H1 (cell line): ENCODE measurements around the gene COL25A1. TPM values are rescaled to one million over a fixed set of nuclear protein-coding genes. Genes with fewer than 3 reads are reported as not detected.

ENCODE experiments used
- CTCF ChIA-PET: fragments of 300-600 bp; sonication (Branson Sonifier 250); formaldehyde crosslinking; loops from one replicate; lab custom pipeline; 2021; ENCODE audit not compliant: partially characterized antibody; lab: Charles Lee
- POLR2A ChIA-PET: fragments of 300-600 bp; sonication (Branson Sonifier 250); formaldehyde crosslinking; loops from one replicate; lab custom pipeline; 2021; ENCODE audit warnings: inconsistent platforms; ENCODE audit not compliant: partially characterized antibody; lab: Charles Lee
- DNase-seq, 2 experiments: peaks; one replicate each; pipeline versions ENCODE4 v3.0.0 to v3.0.0-alpha.2; 2010 to 2022; ENCODE audit warnings: low spot score in 2 of 2, low read depth in 1 of 2, mixed read lengths in 1 of 2
- FAIRE-seq: peaks from 2 replicates; lab custom pipeline; 2011; peaks lifted over from hg19 to GRCh38; lab: Jason Lieb, UNC
- H2AFZ ChIP-seq: 2 replicates; pipeline ENCODE4 v1.8.1; 2012; ENCODE audit warnings: low read length, inconsistent platforms
- H2AK5ac ChIP-seq: 2 replicates; pipeline ENCODE4 v1.6.1; 2013; ENCODE audit warnings: low read depth, low read length
- H2BK120ac ChIP-seq: replicated peaks from 2 replicates; pipeline ENCODE3; 2013; ENCODE audit warnings: low read depth, low read length, inconsistent platforms
- H2BK12ac ChIP-seq: 2 replicates; pipeline ENCODE4 v1.6.1; 2013; ENCODE audit warnings: low read depth, low read length
- H2BK15ac ChIP-seq: 2 replicates; pipeline ENCODE4 v1.6.1; 2013; ENCODE audit warnings: low read length
- H2BK20ac ChIP-seq: 2 replicates; pipeline ENCODE4 v1.6.1; 2013; ENCODE audit warnings: low read length
- H2BK5ac ChIP-seq: 2 replicates; pipeline ENCODE4 v1.6.1; 2013; ENCODE audit warnings: low read depth, low read length
- H3K14ac ChIP-seq: 2 replicates; pipeline ENCODE4 v1.6.1; 2013; ENCODE audit warnings: inconsistent platforms; ENCODE audit not compliant: insufficient read length
- H3K18ac ChIP-seq: 2 replicates; pipeline ENCODE4 v1.6.1; 2013; ENCODE audit warnings: low read length; ENCODE audit errors: extremely low read depth
- H3K23ac ChIP-seq: 2 replicates; pipeline ENCODE4 v1.6.1; 2013; ENCODE audit warnings: inconsistent platforms; ENCODE audit not compliant: insufficient read length
- H3K23me2 ChIP-seq: 2 replicates; pipeline ENCODE4 v1.6.1; 2013; ENCODE audit warnings: low read depth, low read length
- H3K27ac ChIP-seq: 2 replicates; pipeline ENCODE4 v1.6.1; 2011; ENCODE audit warnings: low read depth, low read length, inconsistent platforms
- H3K27me3 ChIP-seq, 4 experiments: replicated peaks in 1 of 4; 1 replicate in 1 of 4; 2 replicates in 3 of 4; pipeline versions ENCODE4 v1.6.1 to v1.8.1; 2011 to 2013; ENCODE audit warnings: low read length in 3 of 4, mild to moderate bottlenecking in 3 of 4, inconsistent platforms in 2 of 4, mixed read lengths in 2 of 4, moderate library complexity in 1 of 4; ENCODE audit not compliant: control insufficient read depth in 3 of 4, insufficient read depth in 3 of 4; ENCODE audit errors: extremely low read depth in 1 of 4
- H3K36me3 ChIP-seq, 4 experiments: 2 replicates each; pipeline versions ENCODE4 v1.6.1 to v1.8.1; 2011 to 2013; ENCODE audit warnings: mild to moderate bottlenecking in 4 of 4, low read length in 3 of 4, moderate library complexity in 2 of 4, control low read depth in 1 of 4, inconsistent platforms in 1 of 4; ENCODE audit not compliant: insufficient read depth in 4 of 4, control insufficient read depth in 2 of 4
- H3K4ac ChIP-seq: replicated peaks from 2 replicates; pipeline ENCODE3; 2013; ENCODE audit warnings: low read length, low read depth, mixed read lengths, inconsistent platforms; ENCODE audit not compliant: insufficient read length
- H3K4me1 ChIP-seq, 4 experiments: replicated peaks in 1 of 4; 1 replicate in 1 of 4; 2 replicates in 3 of 4; pipeline versions ENCODE4 v1.6.1 to v1.8.1; 2011 to 2013; ENCODE audit warnings: low read length in 3 of 4, inconsistent platforms in 2 of 4, mixed read lengths in 1 of 4; ENCODE audit not compliant: insufficient read depth in 4 of 4, control insufficient read depth in 3 of 4
- H3K4me2 ChIP-seq, 2 experiments: 2 replicates each; pipeline versions ENCODE4 v1.6.1 to v1.8.1; 2011 to 2013; ENCODE audit warnings: low read depth in 2 of 2, low read length in 2 of 2, control low read depth in 1 of 2, inconsistent platforms in 1 of 2, mild to moderate bottlenecking in 1 of 2; ENCODE audit not compliant: insufficient read depth in 1 of 2
- H3K4me3 ChIP-seq, 4 experiments: fragments of 200-600, 300-600 bp in 1 of 4; sonication (generic), shearing (Covaris generic), sonication (Bioruptor Twin) in 1 of 4; 2 replicates each; pipeline versions ENCODE4 v1.5.1 to v1.8.1; 2011 to 2016; ENCODE audit warnings: low read length in 4 of 4, low read depth in 3 of 4, control low read depth in 2 of 4, inconsistent platforms in 2 of 4, mild to moderate bottlenecking in 2 of 4, mixed read lengths in 1 of 4, moderate library complexity in 1 of 4; ENCODE audit not compliant: insufficient read depth in 2 of 4; ENCODE audit errors: extremely low read depth in 1 of 4
- H3K56ac ChIP-seq: replicated peaks from 2 replicates; pipeline ENCODE3; 2013; ENCODE audit warnings: low read depth, mild to moderate bottlenecking, mixed read lengths, low read length, inconsistent platforms; ENCODE audit not compliant: insufficient read length
- H3K79me1 ChIP-seq: 2 replicates; pipeline ENCODE4 v1.6.1; 2013; ENCODE audit warnings: low read depth, low read length, control low read depth
- H3K79me2 ChIP-seq, 2 experiments: 2 replicates each; pipeline versions ENCODE4 v1.6.1 to v1.8.1; 2012 to 2013; ENCODE audit warnings: low read length in 2 of 2, mild to moderate bottlenecking in 2 of 2, inconsistent platforms in 1 of 2; ENCODE audit not compliant: insufficient read depth in 2 of 2, control insufficient read depth in 1 of 2
- H3K9ac ChIP-seq, 4 experiments: replicated peaks in 1 of 4; 1 replicate in 1 of 4; 2 replicates in 3 of 4; pipeline versions ENCODE4 v1.6.1 to v1.8.1; 2011 to 2013; ENCODE audit warnings: low read depth in 3 of 4, low read length in 3 of 4, control low read depth in 2 of 4, mild to moderate bottlenecking in 2 of 4, moderate library complexity in 2 of 4, inconsistent platforms in 1 of 4; ENCODE audit errors: extremely low read depth in 1 of 4
- H3K9me3 ChIP-seq, 2 experiments: 2 replicates each; pipeline versions ENCODE4 v1.6.1 to v1.8.1; 2012 to 2013; ENCODE audit warnings: mild to moderate bottlenecking in 2 of 2, moderate library complexity in 2 of 2, control low read depth in 1 of 2, inconsistent platforms in 1 of 2, low read depth in 1 of 2, low read length in 1 of 2, mixed read lengths in 1 of 2; ENCODE audit not compliant: insufficient read depth in 2 of 2
- H4K20me1 ChIP-seq, 2 experiments: replicated peaks in 1 of 2; 2 replicates each; pipeline versions ENCODE3 to v1.8.1; 2011 to 2013; ENCODE audit warnings: inconsistent platforms in 2 of 2, low read length in 2 of 2, mild to moderate bottlenecking in 1 of 2; ENCODE audit not compliant: insufficient read depth in 2 of 2, control insufficient read depth in 1 of 2
- H4K5ac ChIP-seq: 2 replicates; pipeline ENCODE4 v1.6.1; 2013; ENCODE audit warnings: low read length, low read depth, mixed read lengths, inconsistent platforms; ENCODE audit not compliant: insufficient read length
- H4K8ac ChIP-seq: 2 replicates; pipeline ENCODE4 v1.8.0; 2013; ENCODE audit warnings: mild to moderate bottlenecking, moderate library complexity, low read length, inconsistent platforms; ENCODE audit not compliant: insufficient read depth; ENCODE audit errors: extremely low read depth
- H4K91ac ChIP-seq: replicated peaks from 2 replicates; pipeline ENCODE3; 2013; ENCODE audit warnings: low read length, mixed read lengths, inconsistent platforms; ENCODE audit not compliant: insufficient read length
- BACH1 ChIP-seq: IDR thresholded peaks from 2 replicates; pipeline ENCODE4 v1.6.1; 2012; ENCODE audit warnings: low read length, improper control_type of control experiment
- CHD1 ChIP-seq: IDR thresholded peaks from 2 replicates; pipeline ENCODE4 v1.6.1; 2012; ENCODE audit warnings: low read depth, low read length, improper control_type of control experiment
- EZH2 ChIP-seq: fragments of 200-600 bp; sonication (generic); IDR thresholded peaks from 2 replicates; pipeline ENCODE4 v1.7.1; 2012; ENCODE audit warnings: low read depth, mild to moderate bottlenecking, moderate library complexity, low read length, inconsistent platforms; ENCODE audit not compliant: severe bottlenecking
- MAFK ChIP-seq: IDR thresholded peaks from 2 replicates; pipeline ENCODE4 v1.6.1; 2012; ENCODE audit warnings: low read depth, mild to moderate bottlenecking, improper control_type of control experiment, low read length
- SUZ12 ChIP-seq: fragments of 200-600 bp; sonication (generic); IDR thresholded peaks from 2 replicates; pipeline ENCODE4 v1.6.1; 2012; ENCODE audit warnings: mild to moderate bottlenecking, inconsistent platforms, low read length, moderate library complexity, mixed read lengths
- TAF1 ChIP-seq: IDR thresholded peaks from 2 replicates; pipeline ENCODE4 v1.6.1; 2011; ENCODE audit warnings: mild to moderate bottlenecking, low read depth, low read length
- whole genome bisulfite sequencing, 2 experiments: shearing (Covaris generic) in 1 of 2; methylation state at CpG; one replicate each; pipeline versions ENCODE4 v1.1.6 to v1.1.7; 2013 to 2015; ENCODE audit warnings: low lambda C conversion rate in 2 of 2, mixed read lengths in 2 of 2, inconsistent platforms in 1 of 2, low coverage in 1 of 2, missing lambda C conversion rate in 1 of 2; ENCODE audit not compliant: insufficient replicate concordance in 2 of 2, insufficient coverage in 1 of 2, insufficient read length in 1 of 2; ENCODE audit errors: extremely low coverage in 1 of 2, missing lambda C conversion rate in 1 of 2; 5-methylcytosine and 5-hydroxymethylcytosine counted together
- polyA plus RNA-seq, 7 experiments: library from polyadenylated mRNA; depleted of rRNA in 3 of 7; stranded (reverse) in 5 of 7; unstranded in 2 of 7; fragments of >200 nt in 5 of 7; fragments of 200-250 nt in 2 of 7; gene quantifications; 1 replicate in 5 of 7; 2 replicates in 1 of 7; 4 replicates in 1 of 7; pipeline versions ENCODE4 v1.2.1 to v1.2.3, GENCODE V29; 2011 to 2013; ENCODE audit warnings: missing spikeins in 2 of 7, mixed read lengths in 2 of 7
- total RNA-seq: library from RNA; stranded (reverse); fragmentation: NEBNext Ultra II Directional; extraction: Animal tissue kit (Norgen Biotek cat#: 25700); gene quantifications from 2 replicates; pipeline ENCODE4 v1.2.1, GENCODE V29; 2021

Gene COL25A1
- total and polyA plus RNA-seq, 2 of the 8 experiments (the other 6 are each of a cell fraction or from before 2014, with no cell fraction given) = 1.1 to 8.3 TPM

GRCh38 chr4:108953941-108954340 is 348.5 kb downstream of the COL25A1 start:
- WGBS, 2 experiments = 75% methylated on average over 4 of the region's 4 CpGs; no CpG with 5 or more reads in 1 of the 2 experiments
- H3K36me3 ChIP-seq = no peaks in the 10 kb centered on the region
- TF ChIP-seq CHD1 (no peak), MAFK (no peak), BACH1 (no peak), TAF1 (no peak), EZH2 (no peak), SUZ12 (no peak)

More at GRCh38 chr4:108953941-108954340, 348.5 kb downstream of the COL25A1 start:
- no peak overlapping the region for H2BK15ac ChIP-seq
- POLR2A ChIA-PET = no interaction called here
- H2BK120ac ChIP-seq = no peak overlapping the region
- no peaks in the 10 kb centered on the region for H3K79me2 ChIP-seq
- H3K27me3 ChIP-seq = no peaks in the 10 kb centered on the region
- FAIRE-seq (no peak), DNase-seq (no peak)
- H3K9ac ChIP-seq = no peak overlapping the region
- no peak overlapping the region for H3K4me2 ChIP-seq
- H3K79me1 ChIP-seq = no peaks in the 10 kb centered on the region
- no peak overlapping the region for H3K14ac ChIP-seq
- no peak overlapping the region for H3K56ac ChIP-seq
- no peak overlapping the region for H3K4ac ChIP-seq
- no peak overlapping the region for H2AFZ ChIP-seq
- no peak overlapping the region for H2BK20ac ChIP-seq
- no peak overlapping the region for H3K27ac ChIP-seq
- no peak overlapping the region for H2AK5ac ChIP-seq
- peaks cover 0 to 4% (median 0%) of the 10 kb centered on the region in 4 experiments; a peak in 1 of 7 replicates for H3K4me1 ChIP-seq
- H2BK12ac ChIP-seq = no peak overlapping the region
- CTCF ChIA-PET = no interaction called here
- no peak overlapping the region for H2BK5ac ChIP-seq
- H4K5ac ChIP-seq = no peak overlapping the region
- H3K18ac ChIP-seq = no peak overlapping the region
- H3K4me3 ChIP-seq = no peak overlapping the region
- no peak overlapping the region for H3K23ac ChIP-seq
- H3K9me3 ChIP-seq = no peaks in the 10 kb centered on the region
- no peaks in the 10 kb centered on the region for H4K20me1 ChIP-seq
- no peak overlapping the region for H4K8ac ChIP-seq
- no peaks in the 10 kb centered on the region for H3K23me2 ChIP-seq
- no peak overlapping the region for H4K91ac ChIP-seq
